ENCODE results near the gene JPH2. TPM values are rescaled to one million over a fixed set of nuclear protein-coding genes. Genes with fewer than 3 reads are reported as not detected.
A peak's percentile ranks its signal among the peaks of the same experiment; 100 is the strongest.
"Not testable (repeated sequence)": the region's sequence is repeated elsewhere in the genome, so short reads cannot be mapped to it uniquely, and the experiment has no call there.

JPH2 gene
- total RNA-seq, 2 donors from 2014 or later: 0.92 to 12.9 TPM

DNA sequence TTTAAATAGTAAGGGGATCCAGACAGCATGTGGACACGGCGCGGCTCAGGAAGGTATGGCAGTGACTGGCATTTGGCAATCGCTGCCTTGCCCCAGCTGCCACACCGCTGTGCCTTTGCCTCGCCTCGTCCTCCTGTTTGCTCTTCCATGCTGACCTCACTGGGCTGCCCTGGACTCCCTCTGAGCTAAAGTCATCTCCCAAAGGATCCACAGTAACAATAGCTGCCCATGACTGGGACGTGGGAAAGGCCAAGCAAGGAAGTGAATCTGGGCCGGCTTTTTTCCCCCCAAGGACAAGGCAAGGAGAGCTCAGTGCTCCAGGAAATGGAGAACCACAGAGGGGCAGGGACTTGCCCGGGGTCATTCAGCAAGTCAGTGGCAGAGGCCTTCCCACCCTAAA, 48.1 kb downstream of the JPH2 start:
- DNase-seq: no peak
- intact Hi-C loops (cut with DNase I, micrococcal nuclease): no loop called here
- no peak for ATAC-seq

DNA sequence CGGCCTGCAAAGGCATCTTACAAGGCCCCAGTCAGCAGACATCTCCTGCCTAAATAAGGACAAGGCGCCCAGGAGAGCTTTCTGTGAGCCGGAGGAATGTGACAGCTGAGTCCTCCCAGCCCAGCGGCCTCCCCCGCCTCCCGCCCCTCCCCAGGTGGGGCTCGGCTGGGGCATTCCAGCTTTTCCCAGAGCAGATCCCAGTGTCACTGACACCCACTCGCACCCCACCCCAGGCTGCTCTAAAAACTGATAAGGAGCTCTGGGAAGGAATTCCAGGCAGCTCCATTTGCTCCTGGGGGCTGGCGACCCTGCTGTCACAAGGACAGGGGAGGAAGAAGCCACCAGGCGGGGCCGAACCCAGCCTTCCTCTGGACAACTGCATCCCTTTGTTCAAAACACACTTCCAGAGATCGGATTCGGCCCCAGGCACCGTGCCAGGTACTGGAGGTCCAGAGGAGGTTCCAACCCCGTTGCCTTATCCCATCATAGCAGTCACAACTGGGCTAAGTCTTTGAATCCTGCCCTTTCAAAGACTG, 49.7 kb downstream of the JPH2 start:
- peak; percentile 42 for ATAC-seq
- peak; percentile 20 to 73 for DNase-seq
- intact Hi-C loops (cut with DNase I, micrococcal nuclease): no loop called here

DNA sequence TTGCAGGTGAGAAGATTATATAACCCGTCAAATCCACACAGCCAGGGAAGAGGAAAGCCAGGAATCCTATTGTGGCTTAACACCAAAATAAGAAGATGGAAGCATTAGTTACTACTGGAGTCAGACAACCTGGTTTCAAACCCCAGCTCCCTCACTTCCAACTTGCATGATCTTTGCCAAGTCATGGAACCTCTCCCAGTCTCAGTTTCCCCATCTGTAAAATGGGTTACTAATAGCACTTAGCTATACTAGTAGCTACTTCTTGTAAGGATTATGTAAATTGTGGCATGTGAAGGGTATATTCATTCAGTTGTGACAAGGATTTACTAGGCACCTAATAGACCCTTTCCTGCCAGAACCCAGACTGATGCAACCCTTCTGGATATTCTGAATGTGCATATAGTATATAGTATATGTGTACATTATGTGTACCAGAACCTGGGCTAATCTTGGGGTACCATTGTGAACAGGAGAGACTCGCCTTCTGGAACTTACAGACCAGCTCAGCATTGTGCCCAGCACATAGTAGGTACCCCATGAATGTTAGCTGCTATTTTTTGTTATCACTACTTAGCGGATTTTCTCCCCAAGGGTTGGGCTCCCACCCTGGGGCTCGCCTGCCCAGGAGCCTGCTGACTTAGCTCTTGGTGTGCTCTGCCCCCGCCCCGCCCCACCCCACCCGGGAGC, 50.3 kb downstream of the JPH2 start:
- no peak for ATAC-seq
- intact Hi-C loops (cut with DNase I, micrococcal nuclease): no loop called here
- no peak for DNase-seq

DNA sequence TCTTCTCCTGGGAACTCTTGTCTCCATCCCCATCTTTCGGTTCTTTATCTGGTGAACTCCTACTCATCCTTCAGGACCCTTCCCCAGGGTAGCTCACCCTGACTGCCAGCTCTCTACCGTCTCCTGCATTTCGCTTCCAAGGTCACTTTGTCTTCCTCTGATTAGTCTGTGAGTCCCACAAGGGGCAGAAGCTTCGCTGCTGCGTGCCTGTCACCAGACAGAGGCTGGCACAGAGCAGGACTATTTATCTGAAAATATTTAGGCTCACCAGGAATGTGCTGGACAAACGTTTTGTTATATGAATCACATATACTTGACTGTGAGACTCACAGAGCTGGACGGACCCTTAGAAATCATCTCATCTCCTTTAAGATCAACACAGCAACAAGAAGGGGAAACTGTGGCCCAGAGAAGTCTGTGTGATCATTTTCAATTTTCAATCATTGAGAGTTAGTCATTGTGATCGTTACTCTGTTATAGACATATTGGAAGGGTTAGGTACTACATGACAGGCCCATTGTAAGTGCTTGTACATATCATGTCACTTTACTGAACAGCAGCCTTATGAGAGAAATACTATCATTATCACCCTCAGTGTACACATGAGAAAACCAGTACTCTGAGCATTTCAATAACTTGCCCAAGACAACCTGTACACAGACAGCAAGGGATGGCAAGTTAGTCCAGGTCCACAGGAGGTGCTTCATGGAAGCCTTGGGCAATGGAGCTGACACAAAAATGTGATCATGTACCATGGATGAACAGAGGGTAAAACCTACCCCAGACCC, 51.4 kb downstream of the JPH2 start:
- intact Hi-C loops (cut with DNase I, micrococcal nuclease): no loop called here
- DNase-seq (no peak), ATAC-seq (no peak)

DNA sequence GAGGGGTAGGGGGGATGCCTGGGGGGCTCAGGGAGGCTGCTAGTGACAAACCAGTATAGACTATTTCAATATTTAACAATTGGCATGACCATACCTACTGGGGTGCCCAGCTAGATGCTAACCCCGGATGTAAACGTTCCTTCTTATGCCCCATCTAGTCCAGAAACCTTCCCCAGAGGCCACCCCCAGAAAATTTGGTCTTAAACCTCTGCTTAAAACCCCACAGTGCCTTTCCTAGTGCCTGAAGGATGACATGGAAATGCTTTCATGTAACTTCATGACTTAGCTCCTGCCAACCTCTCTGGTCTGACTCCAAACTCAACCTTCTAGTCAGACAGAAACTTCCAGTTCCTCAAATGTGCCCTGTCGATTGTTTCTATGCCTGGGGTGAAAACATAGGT, 52.0 kb downstream of the JPH2 start:
- intact Hi-C loops (cut with DNase I, micrococcal nuclease): no loop called here
- ATAC-seq (no peak), DNase-seq (no peak)

DNA sequence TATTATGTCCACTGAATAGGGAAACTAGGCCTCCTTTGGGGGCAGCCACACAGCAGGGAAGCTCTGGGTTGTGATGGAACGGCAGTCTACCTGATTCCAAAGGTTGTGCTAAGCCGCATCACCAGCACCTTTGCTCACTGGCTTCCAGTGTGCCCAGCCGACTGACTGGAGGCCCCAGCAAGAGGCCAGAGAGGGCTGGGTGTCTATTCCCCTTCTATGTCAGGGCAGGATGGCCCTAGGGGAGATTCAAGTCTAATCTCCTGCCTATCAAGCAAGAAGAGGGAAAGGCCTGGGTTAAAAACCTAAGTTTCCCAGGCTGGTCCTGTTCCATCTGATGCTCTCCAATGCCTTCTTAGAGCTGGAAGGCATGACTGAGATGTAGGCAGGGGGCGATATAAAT, 53.6 kb downstream of the JPH2 start:
- no peak for ATAC-seq
- no peak for DNase-seq
- intact Hi-C loops (cut with DNase I, micrococcal nuclease): no loop called here

DNA sequence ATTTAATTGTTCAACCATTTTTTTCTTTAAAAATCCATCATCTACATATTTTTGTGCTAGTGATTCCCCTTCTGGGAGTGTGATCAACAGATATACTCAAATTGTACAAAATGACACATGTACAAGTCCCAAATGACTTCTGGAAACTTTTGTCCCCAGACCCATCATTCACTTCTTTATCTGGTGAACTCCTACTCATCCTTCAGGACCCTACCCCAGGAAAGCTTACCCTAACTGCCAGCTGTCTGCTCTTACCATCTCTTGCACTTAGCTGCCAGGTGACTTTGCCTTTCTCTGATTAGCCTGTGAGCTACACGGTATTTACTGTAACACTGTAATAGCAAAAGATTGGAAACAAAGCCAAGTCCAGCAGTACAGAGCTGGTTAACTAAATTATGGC, 55.3 kb downstream of the JPH2 start:
- ATAC-seq (no peak), DNase-seq (no peak)
- intact Hi-C loops (cut with DNase I, micrococcal nuclease): no loop called here

DNA sequence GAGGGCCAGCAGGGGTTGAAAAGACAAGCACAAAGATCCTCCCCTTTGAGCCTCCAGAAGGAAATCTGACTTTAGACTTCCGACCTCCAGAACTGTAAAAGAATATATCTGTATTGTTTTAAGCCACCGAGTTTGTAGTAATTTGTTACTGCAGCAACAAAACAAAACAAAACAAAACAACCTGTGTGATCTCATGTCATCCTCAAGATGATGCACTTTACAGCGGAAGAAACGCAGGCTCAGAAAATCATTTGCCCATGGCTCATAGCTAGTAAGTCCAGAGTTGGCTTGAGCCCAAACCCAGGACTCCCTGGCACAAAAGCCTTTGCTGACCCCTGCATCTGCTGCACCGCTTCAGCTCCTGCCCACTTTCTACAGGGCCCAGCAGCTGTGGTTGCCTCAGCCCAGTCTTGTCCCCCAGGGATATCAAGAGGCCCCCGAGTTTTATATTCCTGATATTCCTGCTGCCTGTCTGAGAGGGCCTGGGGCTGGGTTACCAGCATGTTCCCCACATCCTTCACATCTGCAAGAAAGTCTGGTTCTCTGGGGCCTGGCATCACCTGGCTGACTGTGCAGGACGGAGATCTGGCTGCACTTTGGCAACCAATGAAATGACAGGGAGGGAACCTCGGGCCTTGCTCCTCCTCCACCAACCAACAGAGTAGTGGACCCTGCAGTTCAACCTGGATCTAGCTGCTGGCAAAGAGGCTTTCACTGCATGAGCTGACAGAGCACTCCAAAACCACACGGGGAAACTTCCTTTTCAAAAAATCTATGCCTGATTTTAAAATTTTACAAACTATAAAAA, 56.9 kb downstream of the JPH2 start:
- DNase-seq (no peak), ATAC-seq (no peak)
- intact Hi-C loops (cut with DNase I, micrococcal nuclease): no loop called here

DNA sequence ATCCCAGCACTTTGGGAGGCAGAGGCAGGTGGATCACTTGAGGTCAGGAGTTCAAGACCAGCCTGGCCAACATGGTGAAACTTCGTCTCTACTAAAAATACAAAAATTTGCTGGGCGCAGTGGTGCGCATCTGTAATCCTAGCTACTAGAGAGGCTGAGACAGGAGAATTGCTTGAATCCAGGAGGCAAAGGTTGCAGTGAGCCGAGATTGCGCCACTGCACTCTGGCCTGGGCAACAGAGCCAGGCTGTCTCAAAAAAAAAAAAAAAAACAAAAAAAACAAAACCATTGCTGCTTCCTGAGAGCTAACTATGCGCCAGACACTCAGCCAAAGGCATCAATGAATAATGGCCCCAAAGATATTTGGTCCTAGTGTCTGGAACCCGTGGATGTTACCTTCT, 57.7 kb downstream of the JPH2 start:
- ATAC-seq; intact Hi-C loops (cut with DNase I, micrococcal nuclease); DNase-seq: not testable (repeated sequence)

DNA sequence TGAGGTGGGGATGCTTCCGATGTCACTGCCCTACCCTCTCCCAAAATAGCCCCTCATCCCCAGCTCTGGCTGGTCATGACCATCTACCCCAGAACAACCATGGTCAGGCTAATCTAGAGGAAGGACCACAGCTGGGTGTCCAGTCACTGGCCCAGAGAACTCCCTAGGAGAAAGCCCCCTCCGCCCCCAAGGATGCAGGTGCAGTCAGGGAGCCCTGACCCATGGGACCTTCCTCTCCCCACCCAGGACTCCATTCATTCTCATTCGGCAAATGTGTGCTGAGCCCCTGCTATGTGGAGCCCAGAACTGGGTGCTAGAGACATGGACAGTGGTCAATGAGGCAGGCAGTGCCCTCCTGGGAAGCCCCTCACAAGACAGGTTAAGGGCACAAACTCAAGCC, 60.5 kb downstream of the JPH2 start:
- no peak for DNase-seq

DNA sequence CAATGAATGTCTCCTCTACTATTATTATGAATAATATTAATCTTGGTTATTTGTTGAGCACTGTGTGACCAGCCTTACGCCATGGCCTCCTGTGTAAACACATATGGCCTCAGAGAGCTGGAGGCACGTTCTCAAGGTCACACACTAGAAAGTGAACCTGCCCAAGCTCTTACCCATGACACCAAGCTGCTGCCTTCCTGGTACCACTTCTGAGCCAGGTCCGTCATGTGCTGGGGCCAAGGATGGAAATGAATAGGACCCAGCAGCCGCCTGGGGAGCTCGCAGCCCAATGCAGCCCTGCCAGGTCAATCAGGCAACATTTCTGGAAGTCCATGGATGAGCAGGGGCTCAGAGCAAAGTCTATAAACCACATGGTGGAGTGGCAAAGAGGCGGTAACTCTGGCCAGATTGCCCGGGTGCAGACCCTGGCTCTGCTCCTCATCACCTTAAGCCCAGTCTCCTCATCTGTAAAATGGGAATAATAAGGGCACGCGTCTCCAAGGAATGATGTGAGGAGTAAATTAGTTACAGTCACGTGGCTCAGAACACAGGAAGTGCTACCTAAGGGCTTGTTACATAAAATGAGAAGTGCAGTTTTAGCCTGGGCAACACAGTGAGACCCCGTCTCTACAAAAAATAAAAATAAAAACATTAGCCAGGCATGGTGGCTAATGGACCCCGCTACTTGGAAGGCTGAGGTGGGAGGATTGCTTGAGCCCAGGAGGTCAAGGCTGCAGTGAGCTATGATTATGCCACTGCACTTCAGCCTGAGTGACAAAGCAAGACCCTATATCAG, 61.5 kb downstream of the JPH2 start:
- no peak for DNase-seq
- ATAC-seq: no peak
- intact Hi-C loops (cut with DNase I, micrococcal nuclease): no loop called here

More for the DNA sequence above, 60.5 kb downstream of the JPH2 start:
- intact Hi-C loops (cut with DNase I, micrococcal nuclease): no loop called here
- ATAC-seq: no peak

DNA sequence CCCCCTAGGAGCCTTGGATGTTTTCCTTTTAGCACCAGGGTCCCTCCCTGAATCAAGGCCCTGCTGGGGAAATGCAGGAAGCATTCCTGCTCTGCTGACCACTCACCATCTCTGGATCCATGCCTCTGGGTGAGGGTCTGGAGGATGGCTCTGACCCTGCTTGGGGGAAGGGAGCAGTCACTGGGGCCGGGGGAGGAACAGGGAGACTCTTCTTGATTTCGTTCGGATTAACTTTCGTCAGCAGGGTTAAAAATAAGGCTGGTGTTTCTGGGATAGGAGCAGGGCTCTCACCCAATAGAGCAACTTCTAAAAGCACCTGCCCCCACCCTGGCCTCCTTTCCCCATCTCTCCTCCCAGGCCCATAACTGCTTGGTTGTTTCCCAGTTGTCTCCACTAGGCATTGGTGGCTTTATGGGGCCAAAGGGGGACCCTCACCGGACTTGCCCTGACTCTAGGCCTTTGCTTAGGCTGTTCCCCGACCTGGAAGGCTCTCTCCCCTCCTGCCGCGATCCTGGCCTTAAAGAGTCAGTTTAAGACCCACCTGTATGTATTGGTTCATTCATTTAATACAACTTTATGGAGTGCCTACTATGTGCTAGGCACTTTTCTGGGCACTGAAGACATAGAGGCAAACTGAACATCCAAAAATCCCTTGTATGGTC, 63.0 kb downstream of the JPH2 start:
- DNase-seq: no peak
- ATAC-seq: no peak
- intact Hi-C loops (cut with DNase I, micrococcal nuclease): no loop called here

DNA sequence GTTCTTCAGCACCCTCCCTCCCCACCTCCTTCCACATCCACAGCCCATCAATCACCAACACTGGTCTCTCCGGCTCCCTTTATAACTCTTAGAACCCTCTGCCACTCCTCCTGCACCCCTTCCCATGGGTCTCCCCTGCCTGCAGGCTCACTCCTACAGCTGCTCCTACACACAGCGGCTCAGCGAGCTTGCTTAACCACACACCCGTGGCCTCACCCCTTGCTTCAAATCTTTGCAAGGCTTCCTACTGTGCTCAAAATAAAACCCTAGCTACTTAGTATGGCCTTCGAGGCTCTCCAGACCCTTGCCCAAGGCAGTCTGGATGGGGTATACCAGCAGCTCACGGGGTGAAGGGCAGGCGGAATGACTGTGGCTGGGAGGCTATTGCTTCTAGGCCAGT, 63.7 kb downstream of the JPH2 start:
- ATAC-seq (no peak), DNase-seq (no peak)
- intact Hi-C loops (cut with DNase I, micrococcal nuclease): no loop called here

DNA sequence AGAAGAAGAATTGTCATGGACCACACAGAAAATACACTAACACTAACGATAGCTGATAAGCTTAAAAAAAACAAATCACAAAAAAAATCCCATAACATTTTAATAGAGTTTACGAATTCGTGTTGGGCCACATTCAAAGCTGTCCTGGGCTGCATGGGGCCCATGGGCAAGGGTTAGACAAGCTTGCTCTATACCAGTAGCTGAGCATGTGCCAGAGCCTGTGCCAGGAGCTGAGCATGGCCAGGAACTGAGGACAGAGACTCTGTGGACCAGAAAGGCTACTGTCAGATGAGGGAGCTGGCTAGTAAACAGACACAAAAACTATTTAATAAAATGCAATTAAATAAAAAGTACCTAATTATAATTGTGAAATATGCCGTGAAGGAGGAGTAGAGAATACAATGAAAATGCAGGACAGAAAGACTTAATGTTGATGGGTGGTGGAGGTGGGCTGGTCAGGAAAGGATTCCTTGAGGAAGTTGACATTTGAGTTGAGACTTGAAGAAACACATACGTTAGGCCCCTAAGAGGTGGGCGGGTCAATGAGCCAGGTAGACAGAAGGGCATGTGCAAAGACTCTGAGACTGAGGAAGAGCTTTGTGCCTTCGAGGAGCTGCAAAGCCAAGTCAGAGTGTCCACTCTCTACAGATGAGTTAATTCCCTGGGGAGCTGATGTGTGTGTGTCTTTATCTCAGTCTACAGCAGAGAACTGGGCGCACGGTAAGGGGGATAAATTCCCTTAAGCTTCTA, 66.1 kb downstream of the JPH2 start:
- no peak for ATAC-seq
- no peak for DNase-seq
- intact Hi-C loops (cut with DNase I, micrococcal nuclease): no loop called here

DNA sequence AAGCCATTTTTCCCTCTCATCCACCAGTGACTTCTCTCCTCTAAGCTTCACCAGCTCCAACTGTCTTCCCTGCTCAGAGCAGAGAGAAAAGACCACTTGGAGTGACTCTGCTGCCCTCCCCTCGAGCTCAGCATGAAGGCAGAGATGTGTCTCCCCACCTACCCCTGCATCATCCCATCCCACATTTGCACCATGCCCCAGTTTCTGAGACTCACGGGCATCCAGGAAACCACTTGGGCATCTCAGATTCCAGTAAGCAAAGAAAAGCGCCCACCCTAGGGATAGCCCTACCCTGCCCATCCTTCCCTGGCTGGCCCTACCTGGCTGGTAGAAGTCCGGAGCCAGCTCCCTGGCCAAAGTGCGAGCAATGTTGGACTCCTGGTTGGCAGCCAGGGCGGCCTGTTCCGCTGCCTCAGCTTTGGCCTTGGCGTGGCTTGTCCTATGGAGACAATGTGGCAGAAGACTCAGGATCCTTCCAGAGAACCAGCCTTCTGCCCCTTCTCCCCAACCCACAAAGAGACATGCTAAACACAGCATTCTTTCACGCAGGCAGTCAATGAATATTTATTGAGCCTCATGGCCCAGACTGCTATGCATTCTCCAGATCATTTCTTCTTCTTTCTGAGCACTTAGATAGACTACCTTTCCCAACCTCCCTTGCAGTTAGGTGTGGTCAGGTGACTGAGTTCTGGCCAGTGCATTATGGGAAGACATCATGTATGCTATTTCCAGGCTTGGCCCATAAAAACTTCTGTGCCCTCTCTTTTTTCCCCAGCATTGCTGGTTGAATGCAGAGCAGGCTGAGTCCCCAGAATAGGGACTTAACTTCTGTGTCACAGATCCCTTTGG, 68.6 kb downstream of the JPH2 start:
- intact Hi-C loops (cut with DNase I, micrococcal nuclease): loop anchor here in 1 of 2 donors (10.0 kb wide), 1 partner anchor 66 kb away; the partner anchor contains the start of gene JPH2
- ATAC-seq: no peak
- no peak for DNase-seq

DNA sequence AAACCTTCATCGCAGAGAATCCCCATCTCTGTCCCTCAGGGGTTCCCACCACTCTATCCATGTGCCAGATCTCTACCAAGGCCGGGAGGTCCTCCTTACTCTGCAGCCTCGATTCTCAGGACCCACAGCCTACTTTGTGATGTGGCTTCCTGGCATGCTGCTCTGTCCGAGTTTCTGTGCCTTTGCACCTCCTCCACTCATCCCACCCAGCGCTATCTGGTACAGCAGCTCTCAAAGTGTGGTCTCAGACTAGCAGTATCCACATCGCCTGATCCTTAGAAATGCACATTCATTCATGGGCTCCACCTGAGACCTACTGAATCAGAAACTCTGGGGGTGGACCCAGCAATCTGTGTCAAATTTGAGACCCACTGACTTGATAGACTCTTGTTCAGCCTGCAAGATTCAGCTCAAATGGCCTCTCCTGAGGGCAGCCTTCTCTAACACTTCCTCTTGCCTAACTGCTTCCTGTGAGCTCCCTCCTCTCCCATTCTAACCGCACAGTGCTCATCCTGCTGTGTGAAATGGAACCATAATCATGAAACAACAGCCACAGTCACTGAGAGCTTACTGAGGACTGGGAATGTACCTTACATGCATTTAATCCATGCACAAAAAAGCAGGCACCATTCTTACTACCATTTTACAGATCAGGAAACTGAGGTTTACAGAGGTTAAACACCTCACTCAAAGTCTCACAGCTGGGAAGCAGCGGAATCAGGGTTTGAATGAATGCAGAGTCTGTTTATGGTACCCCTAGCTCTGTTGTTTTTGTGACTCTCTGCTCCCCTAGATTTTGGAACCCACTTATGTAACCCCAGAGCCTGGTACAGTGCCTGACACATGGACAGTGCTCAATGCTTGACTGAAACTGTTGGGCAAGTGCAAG, 69.4 kb downstream of the JPH2 start:
- no peak for ATAC-seq
- no peak for DNase-seq
- intact Hi-C loops (cut with DNase I, micrococcal nuclease): loop anchor here (2.0 to 10.0 kb wide), 2 partner anchors 67 to 73 kb away; partner anchors contain the start of gene JPH2 (in 1 of the 2)

All from left colon (tissue), 2 donors.